Transverse colon (tissue), 3 donors: ENCODE measurements around the gene TBX6.

ENCODE experiments used
- EP300 ChIP-seq: sonication (generic); formaldehyde crosslinking; IDR thresholded peaks from one replicate; pipeline ENCODE4 v1.6.1; 2017; ENCODE audit warnings: antibody characterized with exemption, low read depth
- POLR2A ChIP-seq: fragments of 450-650 bp; IDR thresholded peaks from one replicate; pipeline ENCODE4 v1.6.1; 2016; ENCODE audit warnings: antibody characterized with exemption, mild to moderate bottlenecking, moderate library complexity
- POLR2AphosphoS5 ChIP-seq, 3 donors: sonication (generic); formaldehyde crosslinking; IDR thresholded peaks; one replicate each; pipeline ENCODE4 v1.6.1; 2016; ENCODE audit warnings: antibody characterized with exemption in 3 of 3

DNA sequence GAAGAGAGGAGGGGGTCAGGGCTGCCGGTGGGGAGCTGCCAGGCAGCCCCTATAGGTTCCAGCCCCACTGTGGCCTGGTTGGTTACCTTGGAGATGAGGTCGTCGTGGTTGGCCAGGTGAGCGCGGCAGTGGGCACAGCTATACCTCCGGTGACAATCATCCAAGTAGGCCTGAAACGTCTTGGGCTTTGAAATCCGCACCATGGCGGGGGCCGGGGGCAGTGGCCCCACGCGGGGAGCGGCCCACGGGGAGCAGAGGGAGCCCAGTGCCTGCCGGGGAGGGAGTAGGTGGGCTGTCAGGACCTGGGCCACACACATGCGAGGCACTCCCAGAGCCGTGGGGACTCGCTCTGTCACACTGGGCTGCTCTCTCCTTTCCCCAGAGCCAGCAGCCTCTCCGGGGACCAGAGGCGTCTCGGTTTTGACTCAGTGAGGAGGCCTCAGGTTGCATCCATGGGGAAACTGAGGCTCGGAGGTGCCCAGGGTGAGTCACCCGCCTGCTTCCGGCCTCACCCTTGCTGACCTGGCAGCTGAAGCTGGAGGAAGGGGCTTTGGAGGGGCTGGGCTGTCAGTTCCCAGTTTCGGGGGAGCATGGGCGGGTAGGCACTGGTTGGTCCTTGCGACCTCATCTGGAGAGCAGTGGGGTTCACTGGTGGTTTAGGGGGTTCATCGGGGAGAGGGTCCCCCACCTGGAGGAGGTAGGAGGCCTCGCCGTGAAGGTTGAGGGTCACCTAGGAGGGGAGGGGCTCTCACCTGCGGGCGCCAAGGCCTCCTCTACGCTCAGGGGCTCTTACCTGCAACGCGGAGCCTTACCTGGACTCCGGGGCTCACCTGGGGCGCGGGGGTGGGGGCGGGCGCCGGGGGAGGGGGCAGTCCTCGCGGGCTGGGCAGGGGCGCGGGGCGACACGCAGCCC lies 3.7 kb upstream of the TBX6 start:
- TF ChIP-seq POLR2A (no peak), POLR2AphosphoS5 (IDR thresholded peaks at IDR 0.05) (no peak), EP300 (no peak)
